Activated CD8-positive, alpha-beta memory T cell treated with anti-CD3 and anti-CD28 coated beads for 24 hours (primary cell): ENCODE measurements around the gene ADIG.

Source experiments
- DNase-seq: peaks from one replicate; pipeline ENCODE4 v3.0.0-alpha.2; 2020

The ADIG gene

GRCh38 chr20:38604873-38605303, 23.9 kb downstream of the ADIG start:
- DNase-seq, result no peak

- DNase-seq, result no peak
Observed at GRCh38 chr20:38607351-38607750, 26.4 kb downstream of the ADIG start.

GRCh38 chr20:38608188-38608587, 27.2 kb downstream of the ADIG start:
- DNase-seq, result no peak

GRCh38 chr20:38609815-38610214, 28.8 kb downstream of the ADIG start:
- no peak for DNase-seq

- DNase-seq, result no peak
Observed at GRCh38 chr20:38610521-38610920, 29.5 kb downstream of the ADIG start.

- DNase-seq, result no peak
Observed at GRCh38 chr20:38612751-38613515, 31.9 kb downstream of the ADIG start.

DNA sequence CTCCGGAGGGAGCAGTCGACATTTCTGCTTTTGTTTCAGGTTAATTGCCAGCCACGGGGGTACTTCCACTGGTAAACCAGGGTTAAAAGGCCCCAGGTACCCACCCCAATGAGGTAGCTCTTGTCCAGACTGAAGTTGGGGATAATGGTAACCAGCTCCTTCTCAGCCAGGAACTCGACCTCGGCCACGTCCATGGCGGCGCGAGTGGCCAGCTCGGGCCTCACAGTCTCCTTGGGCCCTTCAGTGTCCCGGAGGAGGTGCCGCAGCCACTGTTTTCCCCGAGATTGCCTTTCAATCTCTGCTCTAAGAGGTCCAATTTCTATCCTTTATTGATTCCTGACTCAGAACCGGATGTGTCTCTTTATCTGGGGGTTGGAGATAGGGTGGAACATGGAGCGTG, 34.3 kb downstream of the ADIG start:
- DNase-seq, result no peak

- DNase-seq, result no peak
Observed at GRCh38 chr20:38616457-38616856, 35.5 kb downstream of the ADIG start.

- no peak for DNase-seq
Observed at GRCh38 chr20:38617011-38617829, 36.2 kb downstream of the ADIG start.

DNA sequence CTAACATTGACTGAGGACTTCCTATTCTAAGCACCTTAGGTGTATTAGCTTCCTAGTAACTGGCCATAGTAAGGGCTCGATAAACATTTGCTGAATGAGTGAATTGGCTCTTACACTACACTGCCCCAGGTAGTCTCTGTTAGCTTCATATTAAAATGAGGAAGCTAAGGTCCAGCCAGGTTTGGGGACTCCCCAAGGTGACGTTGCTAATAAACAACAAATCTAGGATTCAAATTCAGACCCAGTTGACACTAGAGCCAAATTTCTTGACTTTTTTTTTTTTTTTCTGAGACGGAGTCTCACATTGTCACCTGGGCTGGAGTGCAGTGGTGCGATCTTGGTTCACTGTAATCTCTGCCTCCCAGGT, 36.8 kb downstream of the ADIG start:
- no peak for DNase-seq

DNA sequence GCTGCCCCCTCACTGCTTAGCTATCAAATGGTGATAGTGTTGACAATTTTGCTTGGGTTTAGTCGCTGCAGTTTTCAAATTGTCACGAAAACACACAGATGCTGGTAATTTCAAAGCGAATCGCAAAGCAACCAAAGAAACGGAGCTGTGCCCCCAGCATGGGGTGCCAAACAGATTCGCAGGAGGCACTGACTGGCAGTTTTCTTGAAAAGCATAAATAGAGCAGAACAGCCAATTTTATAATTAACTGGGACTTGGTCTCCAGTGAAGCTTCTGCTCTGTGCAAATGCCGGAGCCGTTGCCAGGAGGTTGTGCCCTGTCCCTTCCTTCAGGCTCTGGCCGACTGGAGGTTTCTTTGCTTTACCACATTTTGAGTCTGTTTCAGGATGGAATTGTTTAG, 39.4 kb downstream of the ADIG start:
- DNase-seq, result no peak

DNA sequence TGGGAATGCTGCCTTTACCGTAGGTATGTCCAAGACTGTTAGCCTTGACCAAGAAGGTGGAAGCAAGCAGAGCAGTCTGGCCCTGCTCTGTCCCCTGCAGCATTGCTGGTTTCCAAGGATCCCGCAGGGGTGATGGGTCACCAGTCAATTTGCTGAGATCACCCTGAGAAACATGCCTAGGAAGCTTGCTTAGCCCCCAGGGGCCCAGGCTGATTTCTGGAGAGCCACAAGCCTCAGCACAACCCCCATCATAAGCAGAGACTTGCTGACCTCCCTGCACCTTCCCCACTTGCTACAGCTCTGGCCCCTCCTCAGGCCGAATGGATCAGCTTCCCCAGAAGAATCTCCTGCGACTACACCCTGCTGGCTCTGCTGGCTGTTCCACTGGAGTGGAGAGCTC, 42.1 kb downstream of the ADIG start:
- DNase-seq, result no peak

DNA sequence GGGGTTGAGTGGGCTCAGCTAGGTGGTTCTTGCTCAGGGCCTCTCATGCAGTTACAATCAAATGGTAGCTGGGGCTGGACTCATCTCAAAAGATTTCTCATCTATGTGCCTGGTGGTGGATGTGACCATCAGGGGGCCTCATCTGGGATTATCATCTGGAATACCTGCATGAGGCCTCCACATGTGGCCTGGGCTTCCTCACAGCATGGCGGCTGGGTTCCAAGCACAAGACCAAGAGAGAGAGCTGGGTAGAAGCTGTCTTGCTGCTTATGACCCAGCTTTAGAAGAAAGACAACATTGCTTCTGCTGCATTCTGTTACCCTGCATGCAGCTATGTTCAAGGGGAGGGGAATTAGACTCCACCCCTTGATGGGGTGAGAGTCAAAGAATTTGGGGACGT, 43.1 kb downstream of the ADIG start:
- no peak for DNase-seq

DNA sequence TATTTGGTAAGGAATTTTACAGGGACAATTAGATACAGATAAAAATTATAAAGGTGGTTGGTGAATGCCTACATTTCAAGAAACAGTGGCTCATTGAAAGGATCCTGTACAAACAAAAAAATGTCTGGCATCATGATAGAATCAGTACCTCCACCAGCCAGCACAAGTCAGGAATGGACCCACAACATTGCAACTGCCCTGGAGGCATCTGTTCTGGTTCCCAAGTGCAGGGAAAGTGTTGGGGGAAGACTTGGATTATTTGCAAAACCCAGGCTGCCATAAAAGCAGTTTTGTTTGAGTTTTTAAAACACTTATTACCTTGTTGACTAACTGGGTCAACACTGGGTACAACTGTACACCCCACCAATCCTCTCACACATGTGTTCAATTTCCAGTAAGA, 44.9 kb downstream of the ADIG start:
- no peak for DNase-seq

GRCh38 chr20:38626921-38627659, 46.1 kb downstream of the ADIG start:
- DNase-seq, result no peak

DNA sequence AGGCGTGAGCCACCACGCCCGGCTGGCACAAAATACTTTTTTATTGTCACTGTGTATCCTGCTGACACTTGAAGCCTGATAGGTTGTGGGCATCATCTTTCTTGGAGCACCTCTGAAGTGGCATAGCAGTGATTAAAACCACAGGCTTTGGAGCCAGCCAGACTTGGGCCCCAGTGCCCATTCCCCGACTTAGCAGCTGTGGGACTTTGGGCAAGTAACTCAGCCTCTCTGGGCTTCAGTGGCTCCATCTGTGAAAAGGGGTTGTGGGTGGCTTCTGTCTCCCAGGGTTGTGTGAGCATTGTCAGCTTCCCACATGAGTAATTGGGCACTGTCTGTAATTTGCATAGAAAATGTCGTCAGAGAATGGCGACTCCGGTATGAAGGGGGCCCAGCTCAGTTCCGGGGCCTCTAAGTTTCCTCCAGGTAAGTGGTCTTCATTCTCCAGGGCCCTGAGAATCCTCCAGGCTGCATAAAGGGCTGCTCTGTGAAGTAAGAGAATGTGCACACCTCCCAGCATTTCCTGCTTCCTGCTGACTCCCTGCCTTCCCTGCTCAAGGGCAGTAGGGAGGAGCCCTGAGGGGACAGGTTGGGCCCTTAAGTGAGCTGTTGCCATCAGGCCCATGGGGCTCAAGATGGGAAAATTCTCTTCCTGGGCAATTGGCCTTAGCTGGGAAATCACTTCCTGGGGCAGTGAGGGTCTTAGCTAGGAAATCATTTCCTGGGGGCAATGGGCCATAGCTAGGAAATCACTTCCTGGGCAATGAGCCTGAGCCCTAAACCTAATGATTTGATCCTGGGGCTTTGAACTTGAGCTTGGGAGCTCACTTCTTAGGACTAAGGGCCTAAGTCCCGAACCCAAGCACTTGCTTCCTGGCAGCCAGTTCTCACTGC, 47.8 kb downstream of the ADIG start:
- no peak for DNase-seq

GRCh38 chr20:38629979-38630378, 49.0 kb downstream of the ADIG start:
- no peak for DNase-seq

- DNase-seq, result no peak
Observed at GRCh38 chr20:38630727-38631126, 49.7 kb downstream of the ADIG start.

DNA sequence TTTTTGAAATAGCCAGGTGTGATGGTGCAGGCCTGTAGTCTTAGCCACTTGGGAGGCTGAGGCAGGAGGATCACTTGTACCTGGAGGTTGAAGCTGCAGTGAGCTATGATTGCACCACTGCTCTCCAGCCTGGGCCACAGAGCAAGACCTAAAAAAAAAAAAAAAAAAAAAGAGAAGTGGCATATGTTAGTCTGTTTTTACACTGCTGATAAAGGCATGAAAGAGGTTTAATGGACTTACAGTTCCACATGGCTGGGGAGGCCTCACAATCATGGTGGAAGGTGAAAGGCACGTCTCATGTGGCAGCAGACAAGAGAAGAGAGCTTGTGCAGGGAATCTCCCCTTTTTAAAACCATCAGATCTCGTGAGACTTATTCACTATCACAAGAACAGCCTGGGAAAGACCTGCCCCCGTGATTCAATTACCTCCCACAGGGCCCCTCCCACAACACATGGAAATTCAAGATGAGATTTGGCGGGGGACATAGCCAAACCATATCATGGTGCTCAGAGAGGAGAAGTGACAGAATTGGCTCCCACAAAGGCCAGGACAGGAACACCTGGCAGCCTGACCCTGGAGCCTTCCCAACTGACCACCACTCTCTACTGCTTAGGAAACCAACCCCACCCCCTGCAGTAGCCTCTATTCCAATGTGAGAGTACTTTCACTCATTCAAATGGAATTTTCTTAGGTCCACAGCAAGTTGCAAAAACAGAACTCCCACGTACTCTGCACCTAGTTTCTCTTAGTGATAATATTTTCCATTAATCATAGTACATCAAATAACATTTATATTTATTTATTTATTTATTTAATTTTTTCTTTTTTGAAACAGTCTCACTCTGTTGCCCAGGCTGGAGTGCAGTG, 50.4 kb downstream of the ADIG start:
- DNase-seq, result no peak

GRCh38 chr20:38633577-38634093, 52.6 kb downstream of the ADIG start:
- peak; percentile 84 for DNase-seq

GRCh38 chr20:38635721-38636288, 54.8 kb downstream of the ADIG start:
- DNase-seq, result no peak
